ENCODE data around the gene ZMYND8. TPM values are rescaled to one million over a fixed set of nuclear protein-coding genes. Genes with fewer than 3 reads are reported as not detected.
A peak's percentile ranks its signal among the peaks of the same experiment; 100 is the strongest.
"Not testable (repeated sequence)": the region's sequence is repeated elsewhere in the genome, so short reads cannot be mapped to it uniquely, and the experiment has no call there.

Gene ZMYND8
- total and polyA plus RNA-seq, 3 donors from 2014 or later, result 30.4 to 102 (median 87.2) TPM

DNA sequence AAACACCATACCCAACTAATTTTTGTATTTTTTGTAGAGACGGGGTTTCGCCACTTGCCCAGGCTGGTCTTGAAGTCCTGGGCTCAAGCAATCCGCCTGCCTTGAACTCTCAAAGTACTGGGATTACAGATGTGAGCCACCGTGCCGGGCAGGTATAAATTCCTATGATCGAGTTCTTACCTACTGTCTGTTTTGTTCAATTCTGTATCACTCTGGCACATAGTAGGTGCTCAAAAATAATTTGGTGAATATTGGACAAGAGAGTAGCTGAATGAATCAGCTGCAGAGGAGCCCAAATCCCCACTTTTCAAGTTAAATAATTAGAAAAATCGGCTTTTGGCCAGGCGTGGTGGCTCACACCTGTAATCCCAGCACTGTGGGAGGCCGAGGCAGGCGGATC lies 13.7 kb upstream of the ZMYND8 start:
- no peaks in the 10 kb centered on the region for H3K36me3 ChIP-seq (ENCODE audit: low read depth, missing control alignments)
- no peaks in the 10 kb centered on the region for H3K4me1 ChIP-seq
- no peak overlapping the region for H3K27ac ChIP-seq
- TF ChIP-seq, protein P1, sequence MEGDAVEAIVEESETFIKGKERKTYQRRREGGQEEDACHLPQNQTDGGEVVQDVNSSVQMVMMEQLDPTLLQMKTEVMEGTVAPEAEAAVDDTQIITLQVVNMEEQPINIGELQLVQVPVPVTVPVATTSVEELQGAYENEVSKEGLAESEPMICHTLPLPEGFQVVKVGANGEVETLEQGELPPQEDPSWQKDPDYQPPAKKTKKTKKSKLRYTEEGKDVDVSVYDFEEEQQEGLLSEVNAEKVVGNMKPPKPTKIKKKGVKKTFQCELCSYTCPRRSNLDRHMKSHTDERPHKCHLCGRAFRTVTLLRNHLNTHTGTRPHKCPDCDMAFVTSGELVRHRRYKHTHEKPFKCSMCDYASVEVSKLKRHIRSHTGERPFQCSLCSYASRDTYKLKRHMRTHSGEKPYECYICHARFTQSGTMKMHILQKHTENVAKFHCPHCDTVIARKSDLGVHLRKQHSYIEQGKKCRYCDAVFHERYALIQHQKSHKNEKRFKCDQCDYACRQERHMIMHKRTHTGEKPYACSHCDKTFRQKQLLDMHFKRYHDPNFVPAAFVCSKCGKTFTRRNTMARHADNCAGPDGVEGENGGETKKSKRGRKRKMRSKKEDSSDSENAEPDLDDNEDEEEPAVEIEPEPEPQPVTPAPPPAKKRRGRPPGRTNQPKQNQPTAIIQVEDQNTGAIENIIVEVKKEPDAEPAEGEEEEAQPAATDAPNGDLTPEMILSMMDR (IDR thresholded peaks at IDR 0.05), result no peak
- TF ChIP-seq POLR2A (IDR thresholded peaks at IDR 0.05), result no peak
- no peak overlapping the region for H3K4me3 ChIP-seq
- H3K27me3 ChIP-seq, result no peaks in the 10 kb centered on the region
- no peaks in the 10 kb centered on the region for H3K9me3 ChIP-seq
- intact Hi-C loops (cut with DNase I; ENCODE audit: low total_unique reads), result no loop called here
- DNase-seq, result no peak
- 95 to 96% methylated on average over 10 of the region's 10 CpGs for WGBS, 2 donors

DNA sequence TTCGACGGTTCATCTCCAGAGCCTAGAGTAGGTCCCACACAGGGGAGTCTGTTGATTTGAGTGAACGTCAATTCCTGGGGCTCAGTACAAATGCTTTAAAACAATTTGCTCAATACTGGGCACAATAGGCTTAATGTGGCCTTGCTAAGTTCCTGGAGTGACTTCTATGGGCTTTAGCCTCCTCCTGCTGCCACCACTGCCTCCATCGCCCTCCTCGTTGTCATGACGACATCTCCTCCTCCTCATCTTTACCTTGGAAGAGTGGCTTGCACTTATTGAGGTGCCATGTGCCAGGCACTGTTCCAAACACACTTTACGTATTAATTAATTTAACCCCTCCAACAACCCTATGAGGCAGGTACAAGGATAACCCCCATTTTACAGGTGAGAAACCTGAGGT lies 11.8 kb upstream of the ZMYND8 start:
- intact Hi-C loops (cut with DNase I; ENCODE audit: low total_unique reads), result no loop called here
- WGBS, 2 donors, result 92 to 93% methylated on average over 7 of the region's 7 CpGs
- Histone ChIP-seq H3K27me3 (no peaks in the 10 kb centered on the region), H3K4me1 (no peaks in the 10 kb centered on the region), H3K4me3 (no peak overlapping the region), H3K9me3 (no peaks in the 10 kb centered on the region), H3K27ac (no peak overlapping the region), H3K36me3 (ENCODE audit: low read depth, missing control alignments) (no peaks in the 10 kb centered on the region)
- no peak for DNase-seq
- TF ChIP-seq, protein P1 (IDR thresholded peaks at IDR 0.05), result no peak
- TF ChIP-seq POLR2A (IDR thresholded peaks at IDR 0.05), result no peak

DNA sequence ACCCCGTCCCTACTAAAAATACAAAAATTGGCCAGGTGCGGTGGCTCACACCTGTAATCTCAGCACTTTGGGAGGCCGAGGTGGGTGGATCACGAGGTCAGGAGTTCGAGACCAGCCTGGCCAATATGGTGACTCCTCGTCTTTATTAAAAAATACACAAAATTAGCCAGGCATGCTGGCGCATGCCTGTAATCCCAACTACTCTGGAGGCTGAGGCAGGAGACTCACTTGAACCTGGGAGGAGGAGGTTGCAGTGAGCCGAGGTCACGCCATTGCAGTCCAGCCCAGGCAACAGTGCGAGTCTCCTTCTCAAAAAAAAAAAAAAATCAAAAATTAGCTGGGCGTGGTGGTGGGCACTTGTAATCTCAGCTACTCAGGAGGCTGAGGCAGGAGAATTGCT lies 9.8 kb upstream of the ZMYND8 start:
- H3K27me3 ChIP-seq; intact Hi-C loops (cut with DNase I; ENCODE audit: low total_unique reads); DNase-seq; H3K4me1 ChIP-seq; H3K27ac ChIP-seq; H3K4me3 ChIP-seq; H3K9me3 ChIP-seq; H3K36me3 ChIP-seq (ENCODE audit: low read depth, missing control alignments): not testable (repeated sequence)
- 80 to 93% methylated on average over 11 of the region's 11 CpGs for WGBS, 2 donors

DNA sequence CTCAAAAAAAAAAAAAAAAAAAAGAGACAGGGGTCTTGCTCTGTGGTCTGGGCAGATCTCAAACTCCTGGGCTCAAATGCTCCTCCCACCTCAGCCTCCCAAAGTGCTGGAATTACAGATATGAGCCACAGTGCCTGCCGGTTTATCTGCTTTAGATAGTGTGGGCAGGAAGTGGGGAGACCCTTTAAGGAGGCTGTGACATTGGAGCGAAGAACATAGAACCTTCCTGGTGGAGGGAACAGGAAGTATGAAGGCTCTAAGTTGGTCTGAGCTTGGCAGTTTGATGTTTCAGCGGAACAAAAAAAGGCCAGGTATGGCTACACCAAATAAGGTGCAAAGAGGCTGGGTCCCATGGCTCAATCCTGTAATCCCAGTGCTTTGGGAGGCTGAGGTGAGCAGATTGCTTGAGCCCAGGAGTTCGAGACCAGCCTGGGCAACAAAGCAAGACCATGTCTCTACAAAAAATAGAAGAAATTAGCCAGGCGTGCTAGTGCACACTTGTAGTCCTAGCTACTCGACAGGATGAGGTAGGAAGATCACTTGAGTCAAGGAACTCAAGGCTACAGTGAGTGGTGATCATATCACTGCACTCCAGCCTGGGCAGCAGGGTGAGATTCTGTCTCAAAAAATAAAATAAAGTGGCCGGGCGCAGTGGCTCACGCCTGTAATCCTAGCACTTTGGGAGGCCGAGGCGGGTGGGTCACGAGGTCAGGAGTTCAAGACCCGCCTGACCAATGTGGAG lies 8.7 kb upstream of the ZMYND8 start:
- DNase-seq, result no peak
- WGBS, 2 donors, result 88 to 92% methylated on average over 13 of the region's 13 CpGs
- Histone ChIP-seq H3K9me3 (no peaks in the 10 kb centered on the region), H3K27me3 (no peaks in the 10 kb centered on the region), H3K4me1 (peaks cover 21% of the 10 kb centered on the region), H3K36me3 (ENCODE audit: low read depth, missing control alignments) (no peaks in the 10 kb centered on the region), H3K27ac (no peak overlapping the region), H3K4me3 (no peak overlapping the region)
- no peak for TF ChIP-seq POLR2A (IDR thresholded peaks at IDR 0.05)
- intact Hi-C loops (cut with DNase I; ENCODE audit: low total_unique reads), result no loop called here

DNA sequence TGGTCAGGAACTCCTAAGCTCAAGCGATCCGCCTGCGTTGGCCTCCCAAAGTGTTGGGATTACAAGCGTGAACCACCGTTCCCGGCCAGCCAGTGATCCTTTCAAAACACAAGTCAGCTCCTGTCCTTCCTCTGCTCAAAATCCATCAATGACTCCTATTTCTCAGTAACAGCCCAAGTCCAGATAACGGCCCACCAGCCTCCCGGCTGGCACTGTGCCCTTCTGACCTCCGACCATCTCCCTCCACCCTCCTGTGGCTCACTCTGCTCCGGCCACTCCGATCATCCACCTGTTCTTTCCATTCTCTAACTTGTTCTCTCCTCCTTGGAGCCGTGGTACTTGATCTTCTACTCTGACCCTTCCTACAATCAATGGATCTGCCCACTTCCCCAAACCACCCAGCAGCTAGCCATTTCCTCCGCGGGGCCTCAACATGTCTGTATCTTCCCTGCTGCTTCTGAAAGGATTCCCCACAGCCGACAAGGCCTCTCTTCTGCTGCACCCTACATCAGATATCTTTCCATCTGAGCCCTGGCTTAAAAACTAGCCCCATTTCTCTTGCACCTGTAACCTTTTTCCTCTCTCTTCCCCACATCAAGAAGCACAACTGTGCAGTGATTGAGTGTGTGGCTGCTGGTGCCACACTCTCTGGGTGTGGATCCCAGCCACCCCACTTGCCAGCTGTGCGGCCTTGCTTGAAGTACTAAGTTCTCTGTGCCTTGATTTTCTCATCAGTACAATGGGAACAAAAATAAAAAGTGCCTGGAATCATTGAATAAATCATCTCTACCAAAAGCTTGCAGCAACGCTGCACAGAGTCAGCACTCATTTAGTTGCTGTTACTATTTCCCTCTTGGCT lies 6.1 kb upstream of the ZMYND8 start:
- 85 to 91% methylated on average over 17 of the region's 17 CpGs for WGBS, 2 donors
- Histone ChIP-seq H3K4me3 (no peak overlapping the region), H3K36me3 (ENCODE audit: low read depth, missing control alignments) (no peaks in the 10 kb centered on the region), H3K9me3 (no peaks in the 10 kb centered on the region), H3K27me3 (no peaks in the 10 kb centered on the region), H3K27ac (peak overlapping the region; percentile 60 to 99), H3K4me1 (peaks cover 47% of the 10 kb centered on the region)
- DNase-seq, result no peak
- no peak for TF ChIP-seq POLR2A (IDR thresholded peaks at IDR 0.05)
- TF ChIP-seq, protein P1 (IDR thresholded peaks at IDR 0.05), result no peak
- intact Hi-C loops (cut with DNase I; ENCODE audit: low total_unique reads), result no loop called here

Data from testis (tissue), 3 donors.